HTERT RPE-1 (cell line): ENCODE measurements around the gene TESMIN.

Experiments
- in situ Hi-C: fragments of 300-500 bp; cut with MboI; formaldehyde crosslinking; loops from 4 replicates; pipeline ENCODE4 v1.14.3; 2020; ENCODE audit warnings: low sequenced_read_pairs

Gene TESMIN

GRCh38 chr11:68751331-68751856 is at the start of gene TESMIN:
Gene TESMIN (minus strand): TSS chr11:68751520. CDS start chr11:68750660, 860 bp downstream.
- in situ Hi-C loops: no loop called here

- in situ Hi-C loops: no loop called here
Observed at GRCh38 chr11:68798221-68798813, 47.0 kb upstream of the TESMIN start.

- in situ Hi-C loops: no loop called here
Observed at GRCh38 chr11:68796801-68797200, 45.5 kb upstream of the TESMIN start.

GRCh38 chr11:68792400-68792966 is 41.2 kb upstream of the TESMIN start:
- in situ Hi-C loops: no loop called here

GRCh38 chr11:68784653-68785052 is 33.3 kb upstream of the TESMIN start:
- in situ Hi-C loops: no loop called here

- in situ Hi-C loops: no loop called here
Observed at GRCh38 chr11:68783216-68783821, 32.0 kb upstream of the TESMIN start.

GRCh38 chr11:68782711-68783110 is 31.4 kb upstream of the TESMIN start:
- in situ Hi-C loops: no loop called here

GRCh38 chr11:68780829-68781228 is 29.5 kb upstream of the TESMIN start:
- in situ Hi-C loops: no loop called here

- in situ Hi-C loops: no loop called here
Observed at GRCh38 chr11:68778205-68778604, 26.9 kb upstream of the TESMIN start.

- in situ Hi-C loops: no loop called here
Observed at GRCh38 chr11:68776442-68777235, 25.3 kb upstream of the TESMIN start.

- in situ Hi-C loops: no loop called here
Observed at GRCh38 chr11:68775951-68776388, 24.6 kb upstream of the TESMIN start.

- in situ Hi-C loops: no loop called here
Observed at GRCh38 chr11:68774194-68774585, 22.9 kb upstream of the TESMIN start.

- in situ Hi-C loops: no loop called here
Observed at GRCh38 chr11:68773521-68774193, 22.3 kb upstream of the TESMIN start.

- in situ Hi-C loops: no loop called here
Observed at GRCh38 chr11:68772936-68773335, 21.6 kb upstream of the TESMIN start.

- in situ Hi-C loops: no loop called here
Observed at GRCh38 chr11:68770781-68771180, 19.5 kb upstream of the TESMIN start.

- in situ Hi-C loops: no loop called here
Observed at GRCh38 chr11:68767672-68768071, 16.4 kb upstream of the TESMIN start.

- in situ Hi-C loops: no loop called here
Observed at GRCh38 chr11:68766786-68767185, 15.5 kb upstream of the TESMIN start.

GRCh38 chr11:68764746-68765145 is 13.4 kb upstream of the TESMIN start:
- in situ Hi-C loops: no loop called here

GRCh38 chr11:68763926-68764657 is 12.8 kb upstream of the TESMIN start:
- in situ Hi-C loops: no loop called here

- in situ Hi-C loops: no loop called here
Observed at GRCh38 chr11:68763181-68763721, 11.9 kb upstream of the TESMIN start.
